HG03025 (cell line): ENCODE measurements around the gene LYPLAL1.
"Not testable (repeated sequence)": the region's sequence is repeated elsewhere in the genome, so short reads cannot be mapped to it uniquely, and the experiment has no call there.

Source experiments
- ATAC-seq: cut with Tn5 transposase; IDR thresholded peaks from one replicate; pipeline ENCODE4 v1.9.1; 2021; ENCODE audit warnings: mild to moderate bottlenecking, moderate library complexity; ENCODE audit not compliant: unreplicated experiment, low FRiP score

LYPLAL1 gene

DNA sequence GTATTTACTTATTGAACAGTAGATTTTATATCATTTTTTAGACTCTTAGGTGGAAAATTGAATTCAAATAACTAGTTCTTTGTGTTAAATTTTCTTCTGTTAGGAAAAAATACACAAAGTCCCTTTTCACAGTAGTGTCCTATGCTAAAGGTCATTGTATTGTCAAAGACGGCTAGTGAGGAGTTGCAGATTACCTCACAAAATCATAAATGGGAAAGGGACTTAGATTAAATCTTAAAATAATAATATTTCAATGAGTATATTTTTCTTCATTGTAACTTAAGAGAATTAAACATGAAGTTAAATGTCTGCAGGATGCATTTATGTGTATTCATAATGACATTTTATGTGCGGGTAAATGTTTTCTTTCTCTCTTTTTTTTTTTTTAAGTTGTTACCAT, 32.7 kb downstream of the LYPLAL1 start:
- no peak for ATAC-seq

DNA sequence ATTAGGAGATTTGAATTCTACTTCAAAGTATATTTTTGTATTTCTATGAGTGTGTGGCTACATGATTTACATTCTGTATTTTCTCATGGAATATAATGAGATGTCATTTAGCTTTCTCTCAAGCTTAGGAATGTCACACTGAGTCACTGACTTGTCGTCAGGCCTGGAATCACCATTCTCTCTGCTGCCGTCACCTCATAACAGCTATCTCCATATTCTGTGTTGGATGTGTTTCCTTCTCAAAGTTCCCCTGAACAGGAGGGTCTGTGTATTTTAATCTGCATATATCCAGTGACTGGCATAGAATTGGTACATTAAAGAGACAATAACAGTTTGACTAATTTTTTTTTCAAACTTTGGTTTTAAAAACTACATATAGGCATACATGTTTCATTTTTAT, 35.9 kb downstream of the LYPLAL1 start:
- ATAC-seq = no peak

GRCh38 chr1:219210067-219210466, 36.4 kb downstream of the LYPLAL1 start:
- no peak for ATAC-seq

DNA sequence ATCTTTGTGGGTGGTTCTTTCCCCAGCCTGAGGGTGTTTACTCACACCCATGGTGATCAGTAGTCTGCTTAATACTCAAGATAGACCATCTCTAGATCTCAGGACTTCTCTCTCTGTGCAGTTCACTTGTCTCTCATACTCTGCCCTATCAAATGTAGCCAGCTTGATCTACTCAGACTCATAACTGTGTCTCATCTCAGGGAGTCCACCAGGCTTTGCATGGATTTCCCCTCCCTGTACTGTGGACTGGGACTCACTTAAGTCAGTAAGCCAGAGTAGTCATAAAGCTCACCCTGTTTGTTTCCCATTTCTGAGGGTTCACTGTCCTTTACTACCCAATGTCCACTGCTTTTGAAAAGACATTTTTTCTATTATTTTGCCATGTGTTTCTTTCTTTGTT, 41.8 kb downstream of the LYPLAL1 start:
- no peak for ATAC-seq

DNA sequence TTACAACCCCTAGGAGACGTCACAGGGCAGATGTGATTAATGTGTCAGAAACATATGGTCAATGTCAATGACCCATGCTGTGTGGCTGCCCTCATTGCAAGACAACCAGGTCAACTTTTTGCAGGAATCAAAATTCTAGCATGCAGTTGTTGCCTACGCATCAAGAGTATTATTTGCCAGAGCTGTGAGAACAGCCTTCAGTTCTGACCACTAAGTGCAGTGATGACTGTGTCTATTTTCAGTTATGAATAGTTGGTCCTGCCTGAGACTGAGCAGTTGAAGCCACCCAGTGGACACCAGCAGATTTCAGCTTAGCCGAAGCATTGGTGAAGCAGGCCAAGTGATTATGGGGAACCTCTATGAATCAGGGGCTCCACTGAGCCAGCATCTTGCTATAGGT, 47.3 kb downstream of the LYPLAL1 start:
- peak; percentile 96 for ATAC-seq

- ATAC-seq = no peak
These were observed 49.8 kb downstream of the LYPLAL1 start for GRCh38 chr1:219223496-219223895.

GRCh38 chr1:219226196-219226595, 52.5 kb downstream of the LYPLAL1 start:
- ATAC-seq = no peak

GRCh38 chr1:219227360-219228057, 53.8 kb downstream of the LYPLAL1 start:
- no peak for ATAC-seq

DNA sequence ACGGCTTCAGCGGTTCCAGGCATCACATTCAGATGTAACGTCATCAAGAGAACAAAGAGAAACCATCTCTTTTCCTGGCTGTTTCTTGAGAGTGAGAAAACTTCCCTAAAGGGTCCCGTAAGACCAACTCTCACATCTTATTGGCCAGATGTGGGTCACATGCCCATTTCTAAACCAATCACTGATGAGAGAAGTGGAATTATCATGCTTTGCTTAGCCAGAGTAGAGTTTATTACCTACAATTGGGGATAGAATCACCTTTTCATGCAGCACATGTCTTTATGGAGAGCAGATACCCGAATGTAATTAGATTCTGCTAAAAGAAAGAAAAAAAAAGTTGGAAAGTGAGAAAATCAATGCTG, 54.4 kb downstream of the LYPLAL1 start:
- ATAC-seq = no peak

DNA sequence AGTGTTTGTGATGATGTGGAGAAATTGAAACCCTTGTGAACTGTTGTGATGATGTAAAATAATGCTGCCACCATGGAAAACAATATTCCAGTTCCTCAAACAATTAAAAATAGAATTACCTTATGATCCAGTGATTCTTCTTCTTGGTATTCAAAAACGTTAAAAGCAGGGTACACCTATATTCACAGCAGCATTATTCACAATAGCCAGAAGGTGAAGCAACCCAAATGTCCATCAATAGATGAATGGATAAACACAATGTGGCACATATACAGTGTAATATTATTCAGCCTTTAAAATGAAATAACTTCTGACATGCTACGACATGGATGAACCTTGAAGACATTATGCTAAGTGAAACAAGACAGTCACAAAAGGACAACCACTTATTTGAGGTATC, 59.2 kb downstream of the LYPLAL1 start:
- no peak for ATAC-seq

GRCh38 chr1:219235903-219236481, 62.3 kb downstream of the LYPLAL1 start:
- no peak for ATAC-seq

DNA sequence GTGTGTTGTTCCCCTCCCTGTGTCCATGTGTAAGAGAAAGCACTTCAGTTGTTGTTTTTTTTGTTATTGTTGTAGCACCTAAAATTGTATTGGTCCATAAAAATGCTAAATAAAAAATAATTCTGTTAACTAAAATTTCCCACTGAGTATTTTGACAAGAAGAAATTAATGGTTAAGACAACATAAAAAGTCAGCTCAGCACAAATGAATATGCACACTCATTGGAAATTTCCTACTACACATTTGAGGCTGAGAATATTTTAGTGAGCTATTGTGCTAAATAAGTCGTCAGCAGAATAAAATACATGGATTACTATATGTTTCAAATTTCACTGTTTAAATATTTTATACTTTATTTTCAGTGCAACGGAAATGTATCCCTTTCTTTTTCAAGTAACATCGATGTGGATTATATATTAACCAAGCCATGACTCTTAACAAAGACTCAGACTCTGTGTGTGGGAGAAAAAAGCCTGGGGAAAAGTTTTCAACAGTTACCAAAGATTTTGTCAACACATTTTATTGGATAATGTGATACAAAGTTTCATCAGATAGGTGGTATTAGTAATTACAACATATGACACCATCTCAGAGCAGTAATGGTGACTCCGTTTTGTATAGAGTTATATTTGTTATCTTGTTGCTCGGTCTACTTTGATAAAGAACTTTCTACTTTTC, 63.4 kb downstream of the LYPLAL1 start:
- ATAC-seq = no peak

DNA sequence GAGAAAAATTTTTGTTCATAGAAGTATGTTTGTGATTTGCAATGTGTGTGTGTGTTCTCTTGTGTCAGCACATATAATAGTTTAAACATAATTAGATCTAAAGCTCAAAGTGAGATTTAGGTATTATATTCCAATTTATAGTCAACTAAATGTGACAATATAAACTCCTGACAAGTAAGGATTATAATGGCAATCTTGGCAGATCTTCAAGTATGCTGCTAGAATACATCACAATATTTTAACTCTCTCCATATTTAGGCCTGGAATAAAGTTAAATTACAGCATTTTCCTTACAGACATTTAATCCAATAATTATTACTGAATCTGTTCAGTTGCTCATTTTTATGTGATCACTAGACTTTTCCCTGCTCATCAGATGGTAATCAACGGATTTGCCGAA, 65.8 kb downstream of the LYPLAL1 start:
- ATAC-seq = no peak

GRCh38 chr1:219244864-219245263, 71.2 kb downstream of the LYPLAL1 start:
- ATAC-seq = no peak

DNA sequence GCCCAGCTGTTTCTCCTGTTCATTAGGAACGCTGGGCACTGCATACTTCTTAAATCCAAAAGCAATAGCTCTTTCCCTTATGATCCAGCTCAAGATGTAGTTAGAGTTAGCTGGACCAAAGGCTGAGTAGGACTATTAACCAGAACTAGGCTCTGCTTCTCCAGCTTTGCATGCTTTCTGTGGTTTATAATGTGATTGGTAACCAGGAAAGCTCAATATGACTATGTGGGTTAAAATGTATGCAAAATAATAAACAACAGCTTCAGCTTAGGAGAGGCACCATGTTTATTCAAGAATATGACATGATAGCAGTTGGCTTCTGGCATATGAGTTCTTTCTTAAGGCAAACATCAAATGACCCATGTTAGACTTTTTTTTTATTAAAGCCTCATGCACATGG, 73.8 kb downstream of the LYPLAL1 start:
- ATAC-seq = no peak

DNA sequence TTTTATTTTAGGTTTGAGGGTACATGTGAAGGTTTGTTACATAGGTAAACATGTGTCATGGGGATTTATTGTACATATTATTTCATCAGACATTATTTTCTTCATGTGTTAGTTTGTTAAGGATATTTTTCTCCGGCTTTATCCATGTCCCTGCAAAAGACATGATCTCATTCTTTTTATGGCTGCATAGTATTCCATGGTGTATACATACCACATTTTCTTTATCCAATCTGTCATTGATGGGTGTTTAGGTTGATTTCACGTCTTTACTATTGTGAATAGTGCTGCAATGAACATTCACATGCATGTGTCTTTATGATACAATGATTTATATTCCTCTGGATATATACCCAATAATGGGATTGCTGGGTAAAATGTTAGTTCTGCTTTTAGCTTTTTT, 76.8 kb downstream of the LYPLAL1 start:
- not testable (repeated sequence) for ATAC-seq

DNA sequence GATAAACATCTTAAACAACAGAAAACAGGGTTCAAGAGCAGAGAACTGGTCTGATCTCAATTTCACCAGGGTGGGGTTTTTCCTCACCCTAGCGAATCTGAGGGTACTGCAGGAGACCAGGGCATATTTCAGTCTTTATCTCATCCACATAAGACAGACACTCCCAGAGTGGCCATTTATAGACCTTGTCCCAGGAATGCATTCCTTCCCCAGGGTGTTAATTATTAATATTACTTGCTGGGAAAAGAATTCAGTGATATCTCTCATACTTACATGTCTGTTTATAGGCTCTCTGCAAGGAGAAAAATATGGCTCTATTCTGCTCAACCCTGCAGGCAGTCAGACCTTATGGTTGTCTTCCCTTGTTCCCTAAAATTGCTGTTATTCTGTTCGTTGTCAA, 84.1 kb downstream of the LYPLAL1 start:
- ATAC-seq = no peak

- ATAC-seq = no peak
These were observed 87.8 kb downstream of the LYPLAL1 start for GRCh38 chr1:219261454-219261853.
